Neutrophil (primary cell): ENCODE measurements around the gene TLE3.
"Not testable (repeated sequence)": the region's sequence is repeated elsewhere in the genome, so short reads cannot be mapped to it uniquely, and the experiment has no call there.

Experiments used
- H3K27ac ChIP-seq: fragments of 200-600 bp; sonication (generic); 2 replicates; pipeline ENCODE4 v1.5.1; 2016; ENCODE audit warnings: mild to moderate bottlenecking, moderate library complexity
- H3K27me3 ChIP-seq: fragments of 200-600 bp; sonication (generic); 2 replicates; pipeline ENCODE4 v1.6.0; 2016; ENCODE audit warnings: mild to moderate bottlenecking
- H3K36me3 ChIP-seq: fragments of 200-600 bp; sonication (generic); 2 replicates; pipeline ENCODE4 v1.5.1; 2017
- H3K4me1 ChIP-seq, 2 experiments: fragments of 200-600 bp in 1 of 2; sonication (generic) in 1 of 2; 1 replicate in 1 of 2; 2 replicates in 1 of 2; pipeline versions ENCODE4 v1.5.1 to v1.6.1; 2013 to 2016; ENCODE audit warnings: low read depth in 1 of 2, low read length in 1 of 2, mild to moderate bottlenecking in 1 of 2, moderate library complexity in 1 of 2; ENCODE audit not compliant: control insufficient read depth in 1 of 2, insufficient read depth in 1 of 2
- H3K4me3 ChIP-seq, 2 experiments: fragments of 200-600 bp in 1 of 2; sonication (generic) in 1 of 2; 1 replicate in 1 of 2; 2 replicates in 1 of 2; pipeline ENCODE4 v1.5.1; 2013 to 2016; ENCODE audit warnings: low read depth in 1 of 2, low read length in 1 of 2, mild to moderate bottlenecking in 1 of 2, moderate library complexity in 1 of 2
- H3K9me3 ChIP-seq: fragments of 200-600 bp; sonication (generic); 2 replicates; pipeline ENCODE4 v1.5.1; 2016
- CTCF ChIP-seq: fragments of 200-600 bp; sonication (generic); IDR thresholded peaks from 2 replicates; pipeline ENCODE4 v1.5.1; 2016; ENCODE audit warnings: antibody characterized with exemption

The TLE3 gene

GRCh38 chr15:70137967-70138366 lies 40.2 kb upstream of the TLE3 start:
- no peaks in the 10 kb centered on the region for H3K27me3 ChIP-seq
- no peaks in the 10 kb centered on the region for H3K9me3 ChIP-seq
- H3K27ac ChIP-seq, result no peak overlapping the region
- no peak overlapping the region for H3K4me3 ChIP-seq
- H3K36me3 ChIP-seq, result no peaks in the 10 kb centered on the region
- no peak for TF ChIP-seq CTCF
- H3K4me1 ChIP-seq, result peaks cover 32 to 36% of the 10 kb centered on the region in 2 experiments

GRCh38 chr15:70137021-70137420 lies 39.3 kb upstream of the TLE3 start:
- H3K27ac ChIP-seq, H3K4me3 ChIP-seq, H3K9me3 ChIP-seq, H3K27me3 ChIP-seq, H3K36me3 ChIP-seq: not testable (repeated sequence)
- peaks cover 22 to 27% of the 10 kb centered on the region in 2 experiments for H3K4me1 ChIP-seq

GRCh38 chr15:70133781-70134421 lies 36.2 kb upstream of the TLE3 start:
- Histone ChIP-seq H3K4me3 (no peak overlapping the region), H3K36me3 (no peaks in the 10 kb centered on the region), H3K4me1 (no peaks in the 10 kb centered on the region), H3K9me3 (no peaks in the 10 kb centered on the region), H3K27ac (no peak overlapping the region), H3K27me3 (no peaks in the 10 kb centered on the region)
- TF ChIP-seq CTCF, result no peak

GRCh38 chr15:70133296-70133695 lies 35.6 kb upstream of the TLE3 start:
- TF ChIP-seq CTCF, result no peak
- no peaks in the 10 kb centered on the region for H3K9me3 ChIP-seq
- H3K4me3 ChIP-seq, result no peak overlapping the region
- no peaks in the 10 kb centered on the region for H3K27me3 ChIP-seq
- no peaks in the 10 kb centered on the region for H3K36me3 ChIP-seq
- peaks cover 0 to 3% of the 10 kb centered on the region in 2 experiments for H3K4me1 ChIP-seq
- H3K27ac ChIP-seq, result no peak overlapping the region

GRCh38 chr15:70132571-70132970 lies 34.9 kb upstream of the TLE3 start:
- Histone ChIP-seq H3K9me3 (no peaks in the 10 kb centered on the region), H3K27me3 (no peaks in the 10 kb centered on the region), H3K36me3 (no peaks in the 10 kb centered on the region), H3K4me3 (no peak overlapping the region), H3K27ac (no peak overlapping the region), H3K4me1 (peaks cover 5 to 10% of the 10 kb centered on the region in 2 experiments)
- TF ChIP-seq CTCF, result no peak

- Histone ChIP-seq H3K27me3 (no peaks in the 10 kb centered on the region), H3K36me3 (no peaks in the 10 kb centered on the region), H3K4me3 (no peak overlapping the region), H3K9me3 (no peaks in the 10 kb centered on the region), H3K27ac (no peak overlapping the region), H3K4me1 (peaks cover 9 to 14% of the 10 kb centered on the region in 2 experiments)
- no peak for TF ChIP-seq CTCF
Measured at GRCh38 chr15:70132139-70132538, 34.4 kb upstream of the TLE3 start.
